Urinary bladder (tissue), 4 donors: Measurements from ENCODE around the gene CXXC5. TPM values are rescaled to one million over a fixed set of nuclear protein-coding genes. Genes with fewer than 3 reads are reported as not detected.

Source experiments
- DNase-seq: peaks from one replicate; pipeline ENCODE4 v3.0.0-alpha.2; 2015; ENCODE audit errors: extremely low spot score
- H3K27ac ChIP-seq: one replicate; pipeline ENCODE4 v1.5.1; 2013; ENCODE audit warnings: low read depth, mild to moderate bottlenecking, moderate library complexity
- H3K36me3 ChIP-seq: one replicate; pipeline ENCODE4 v1.6.1; 2013; ENCODE audit warnings: mild to moderate bottlenecking, moderate library complexity; ENCODE audit not compliant: insufficient read depth
- H3K4me1 ChIP-seq: one replicate; pipeline ENCODE4 v1.6.1; 2013; ENCODE audit warnings: mild to moderate bottlenecking, moderate library complexity; ENCODE audit not compliant: insufficient read depth
- H3K4me3 ChIP-seq: one replicate; pipeline ENCODE4 v1.5.1; 2013; ENCODE audit warnings: low read depth, low read length
- WGBS: extraction: QIAGEN DNeasy Blood & Tissue Kit; methylation state at CpG from one replicate; pipeline ENCODE4 v1.1.7; 2013; 5-methylcytosine and 5-hydroxymethylcytosine counted together
- polyA plus RNA-seq: library from polyadenylated mRNA; stranded (reverse); fragments of 200-250 nt; gene quantifications from one replicate; pipeline ENCODE4 v1.2.3, GENCODE V29; 2013
- total RNA-seq: library from RNA; depleted of rRNA; stranded (reverse); fragments of >200 nt; gene quantifications from one replicate; pipeline ENCODE4 v1.2.3, GENCODE V29; 2014
- donor health status: healthy with polysubstance abuse.
- donor health status: healthy.

Gene CXXC5
- total and polyA plus RNA-seq, 2 donors, result 28.0 to 28.2 TPM

DNA sequence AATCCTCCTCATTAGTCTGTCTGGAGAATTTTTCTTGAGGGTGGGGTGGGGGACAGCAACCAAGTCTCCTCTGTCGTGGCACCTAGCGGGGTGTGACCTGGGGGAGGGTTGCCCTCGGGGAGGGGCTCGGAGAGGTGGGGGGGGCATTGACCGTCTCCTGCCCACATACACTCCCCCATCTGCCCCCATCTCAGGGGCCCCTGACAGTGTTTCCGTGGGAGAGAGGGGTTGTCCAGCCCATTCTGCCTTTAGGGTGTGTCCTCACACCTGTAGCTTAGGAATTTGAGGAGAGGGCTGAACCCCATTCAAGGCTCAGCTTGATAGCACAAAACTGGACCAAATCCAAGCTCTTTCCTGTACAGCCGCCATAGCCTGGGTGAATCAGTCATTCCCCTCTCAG lies 5.9 kb upstream of the CXXC5 start:
- Histone ChIP-seq H3K36me3 (no peaks in the 10 kb centered on the region), H3K4me3 (no peak overlapping the region), H3K27ac (no peak overlapping the region), H3K4me1 (no peaks in the 10 kb centered on the region)
- DNase-seq, result no peak
- 65% methylated on average over 7 of the region's 7 CpGs for WGBS

DNA sequence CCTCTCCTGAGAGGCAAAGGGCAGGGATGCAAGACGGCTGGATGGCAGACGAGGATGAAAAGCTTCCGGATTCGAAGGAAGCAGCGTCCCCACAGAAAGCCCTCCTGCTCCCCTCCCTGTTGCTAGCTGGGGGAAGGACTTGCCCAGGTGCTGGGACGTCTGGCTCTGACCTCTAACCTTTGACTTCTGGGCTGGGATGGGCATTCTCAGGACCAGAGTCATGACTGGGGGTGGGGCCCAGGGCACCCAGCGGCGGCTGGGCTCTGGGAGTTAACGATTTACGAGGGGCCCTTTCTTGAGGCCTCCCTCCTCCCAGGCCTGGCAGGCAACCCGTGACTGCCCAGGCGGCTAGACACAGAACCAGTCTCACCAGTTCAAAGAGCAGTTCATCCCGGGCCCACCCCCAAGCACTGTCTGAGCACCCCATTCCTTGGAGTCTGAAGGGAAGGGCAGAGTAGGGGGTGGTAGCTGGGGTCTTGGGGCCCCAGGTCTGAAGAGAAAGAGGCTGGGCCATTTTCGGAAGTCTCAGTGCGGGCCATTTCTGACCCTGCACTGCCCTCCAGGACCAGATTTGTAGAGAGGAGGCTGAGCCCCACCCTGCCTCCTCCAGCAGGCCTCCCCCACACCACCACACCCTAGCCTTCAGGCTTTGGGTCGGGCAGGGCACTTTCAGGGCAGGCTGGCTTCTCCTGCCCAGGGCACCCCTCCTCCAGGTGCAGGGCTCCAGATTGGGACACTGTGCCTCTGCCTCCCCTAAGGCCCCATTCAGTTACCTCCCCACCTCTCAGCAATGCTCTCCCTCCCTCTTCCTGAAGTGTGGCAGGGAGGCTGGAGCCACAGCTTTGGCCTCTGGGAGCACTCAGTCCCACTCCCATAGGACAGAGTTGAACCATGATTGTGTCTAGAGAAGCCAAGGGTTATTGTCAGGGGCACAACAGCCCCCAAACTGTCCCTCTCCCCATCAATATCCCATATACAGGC lies 5.0 kb upstream of the CXXC5 start:
- no peaks in the 10 kb centered on the region for H3K36me3 ChIP-seq
- no peak overlapping the region for H3K27ac ChIP-seq
- 59% methylated on average over 16 of the region's 16 CpGs for whole genome bisulfite sequencing
- H3K4me1 ChIP-seq, result no peaks in the 10 kb centered on the region
- no peak for DNase-seq
- no peak overlapping the region for H3K4me3 ChIP-seq

DNA sequence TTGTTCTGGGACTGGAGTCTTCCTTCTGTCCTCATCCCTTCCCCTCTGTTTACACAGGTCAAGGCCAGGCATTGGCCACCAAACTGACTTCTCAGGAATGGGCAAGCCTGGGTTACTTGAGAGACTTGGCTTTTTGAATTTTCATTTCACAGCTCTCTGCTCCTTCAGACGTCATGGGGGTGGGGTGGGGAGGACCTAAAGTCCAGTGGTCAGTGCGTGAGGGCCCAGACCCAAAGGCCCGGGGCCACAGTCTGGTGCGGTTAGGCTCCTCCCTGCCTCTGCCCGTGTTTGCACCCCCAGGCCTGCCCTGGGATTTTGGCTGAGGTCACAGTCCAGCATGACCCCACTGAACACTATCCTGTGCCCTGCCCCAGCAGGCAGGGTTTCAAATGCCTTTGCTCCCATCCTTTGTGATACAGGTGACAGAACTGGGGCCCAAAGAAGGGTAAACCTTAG lies 4.1 kb upstream of the CXXC5 start:
- no peak overlapping the region for H3K27ac ChIP-seq
- no peak overlapping the region for H3K4me3 ChIP-seq
- H3K36me3 ChIP-seq, result no peaks in the 10 kb centered on the region
- WGBS, result 85% methylated on average over 5 of the region's 5 CpGs
- H3K4me1 ChIP-seq, result no peaks in the 10 kb centered on the region
- no peak for DNase-seq

DNA sequence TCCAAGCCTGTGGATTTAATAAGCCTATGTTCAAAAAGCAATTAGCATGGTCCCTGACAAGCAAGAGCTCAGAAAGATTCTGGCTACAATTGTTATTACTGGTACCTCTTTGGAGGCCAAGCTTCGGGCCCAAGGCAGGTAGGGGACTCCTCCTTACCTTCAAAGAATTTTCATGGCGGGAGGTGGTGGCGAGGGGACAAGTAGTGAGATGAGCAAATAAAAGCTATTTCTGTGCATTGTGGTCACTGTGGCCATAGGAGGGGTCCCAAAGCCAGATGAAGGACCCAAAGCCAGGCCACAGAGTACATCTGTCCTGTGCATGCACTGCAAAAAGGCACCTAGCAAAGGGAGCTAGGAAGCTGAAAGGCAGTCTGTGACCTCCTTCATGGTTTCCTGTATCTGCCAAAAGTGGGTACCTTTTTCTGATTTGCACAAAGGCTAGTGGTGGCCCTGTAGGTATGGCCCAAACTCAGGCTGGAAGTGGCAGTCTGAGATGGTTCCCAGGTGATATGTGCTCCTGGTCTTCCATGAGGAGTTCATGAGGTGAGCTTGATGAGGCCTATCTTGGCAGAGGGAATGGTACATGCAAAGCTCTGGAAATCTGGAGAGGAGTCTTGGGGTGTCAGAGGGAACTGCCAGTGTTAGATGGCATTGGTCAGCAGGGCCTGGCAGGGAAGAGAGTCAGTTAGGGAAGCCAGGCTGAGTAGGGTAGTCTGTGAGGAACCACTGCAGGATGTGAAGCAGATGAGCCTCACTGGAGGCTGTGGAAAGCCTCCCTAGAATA lies 3.3 kb upstream of the CXXC5 start:
- Histone ChIP-seq H3K27ac (no peak overlapping the region), H3K36me3 (no peaks in the 10 kb centered on the region), H3K4me1 (no peaks in the 10 kb centered on the region), H3K4me3 (no peak overlapping the region)
- WGBS, result 96% methylated on average over 3 of the region's 3 CpGs
- DNase-seq, result no peak

DNA sequence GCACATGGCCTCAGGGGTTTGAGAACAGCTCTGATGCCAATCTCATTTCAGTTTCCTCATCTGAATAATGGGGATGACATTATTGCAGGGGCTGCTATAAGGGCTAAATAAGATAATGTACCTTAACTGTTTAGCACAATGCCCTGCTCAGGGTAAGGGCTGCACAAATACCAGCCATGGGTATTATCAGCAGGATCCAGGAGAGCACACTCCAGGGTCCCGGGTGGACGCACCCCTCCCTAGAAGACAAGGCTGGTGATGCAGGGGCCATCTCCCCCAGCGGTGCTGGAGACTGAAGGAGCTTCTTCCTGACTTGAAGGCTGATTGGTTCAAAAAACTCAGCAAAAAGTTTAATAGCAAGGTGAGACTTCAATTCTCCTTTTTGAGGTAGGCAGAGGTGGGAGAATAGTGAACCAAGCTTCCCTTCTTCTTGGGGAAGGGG lies 2.7 kb upstream of the CXXC5 start:
- H3K4me1 ChIP-seq, result no peaks in the 10 kb centered on the region
- DNase-seq, result no peak
- no peaks in the 10 kb centered on the region for H3K36me3 ChIP-seq

DNA sequence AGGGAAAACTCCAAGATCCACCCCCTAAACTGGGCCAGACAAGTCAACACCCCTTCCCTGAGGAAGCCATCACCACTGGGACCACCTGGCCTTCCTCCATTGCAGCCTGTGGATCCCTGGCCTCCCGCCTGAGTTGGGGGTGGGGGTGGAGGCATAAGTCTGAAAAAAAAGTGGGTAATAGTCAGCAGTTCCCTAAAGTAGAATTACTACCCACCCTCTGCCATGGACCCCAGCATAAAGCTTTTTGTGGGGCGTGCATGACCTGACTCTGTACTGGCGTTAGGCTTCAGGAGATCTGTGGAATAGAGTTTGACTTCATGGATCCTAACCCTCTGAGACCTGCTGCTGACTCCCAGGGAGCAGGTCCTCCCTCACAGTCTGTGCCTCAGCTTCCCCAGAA lies 2.0 kb upstream of the CXXC5 start:
- no peak for DNase-seq
- H3K27ac ChIP-seq, result no peak overlapping the region
- WGBS, result 90% methylated on average over 3 of the region's 3 CpGs
- H3K4me1 ChIP-seq, result no peaks in the 10 kb centered on the region
- no peaks in the 10 kb centered on the region for H3K36me3 ChIP-seq
- H3K4me3 ChIP-seq, result no peak overlapping the region

More for the DNA sequence above, 2.7 kb upstream of the CXXC5 start:
- Histone ChIP-seq H3K27ac (no peak overlapping the region), H3K4me3 (no peak overlapping the region)
- WGBS, result 93% methylated on average over 3 of the region's 3 CpGs

DNA sequence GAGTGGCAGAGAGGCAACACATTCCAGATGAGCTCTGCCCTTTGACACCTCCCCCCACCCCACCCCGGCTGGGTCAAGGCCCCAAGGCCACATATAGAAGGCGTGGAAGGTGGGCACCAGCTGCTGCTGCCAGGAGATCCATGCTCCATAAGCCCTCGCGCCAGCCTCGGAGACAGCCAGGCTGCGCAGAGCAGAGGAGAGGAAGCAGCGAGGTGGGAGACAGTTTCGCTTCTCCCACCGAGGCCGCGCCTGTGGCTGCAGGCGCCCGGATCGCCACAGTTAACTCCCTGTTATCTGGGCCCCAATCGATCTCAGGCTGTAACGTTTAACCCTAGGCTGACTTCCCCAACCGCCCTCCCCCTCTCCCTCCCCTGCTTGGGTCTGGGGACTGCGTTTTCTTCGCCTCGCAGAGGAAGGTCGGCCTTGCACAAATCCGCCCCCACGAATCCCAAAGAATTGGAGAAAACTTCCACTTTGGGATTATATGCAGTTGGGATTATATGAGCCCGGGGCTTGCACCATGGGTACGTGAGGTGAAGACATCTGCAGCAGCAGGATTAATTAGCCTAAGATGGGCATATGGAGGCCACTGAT lies 1.1 kb upstream of the CXXC5 start:
- Histone ChIP-seq H3K4me3 (no peak overlapping the region), H3K27ac (no peak overlapping the region), H3K36me3 (no peaks in the 10 kb centered on the region), H3K4me1 (peaks cover 1% of the 10 kb centered on the region)
- no peak for DNase-seq
- WGBS, result 23% methylated on average over 25 of the region's 25 CpGs

DNA sequence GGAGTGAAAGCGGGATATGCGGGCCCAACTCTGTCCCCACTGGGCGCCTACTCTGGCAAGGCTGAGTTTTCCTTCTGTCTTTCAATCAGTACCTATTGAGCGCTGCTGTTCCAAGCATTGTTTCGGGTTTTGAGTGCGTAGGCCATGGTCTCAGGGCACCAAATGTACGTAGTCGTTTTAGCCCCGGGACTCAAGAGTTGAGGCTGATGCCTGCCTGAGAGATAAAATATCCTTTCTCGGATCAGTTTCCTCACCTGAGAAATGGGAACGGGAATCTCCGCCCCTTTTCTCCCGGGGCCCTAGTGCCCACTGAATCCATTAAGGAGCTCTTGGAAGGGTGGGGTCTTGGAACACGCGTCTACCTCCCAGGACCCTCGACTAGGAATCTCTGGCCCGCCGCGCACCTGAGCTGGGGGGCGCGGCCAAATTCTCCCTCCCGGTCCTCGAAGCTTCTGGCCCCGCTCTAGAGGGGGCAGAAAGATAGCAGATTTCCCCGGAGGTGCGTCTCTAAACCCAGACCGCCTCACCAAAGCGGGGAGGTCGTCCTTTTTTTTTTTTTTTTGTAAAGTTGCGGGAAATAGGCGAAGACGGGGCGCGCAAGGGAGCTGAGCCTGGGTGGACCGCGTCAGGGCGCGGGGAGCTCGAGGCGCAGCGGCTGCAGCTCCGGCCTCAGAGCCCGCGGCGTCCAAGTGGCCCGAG lies 494 bp upstream of the CXXC5 start:
- no peaks in the 10 kb centered on the region for H3K36me3 ChIP-seq
- WGBS, result 18% methylated on average over 46 of the region's 46 CpGs
- H3K27ac ChIP-seq, result no peak overlapping the region
- H3K4me3 ChIP-seq, result peak overlapping the region; percentile 77
- peaks cover 2% of the 10 kb centered on the region for H3K4me1 ChIP-seq
- DNase-seq, result no peak

DNA sequence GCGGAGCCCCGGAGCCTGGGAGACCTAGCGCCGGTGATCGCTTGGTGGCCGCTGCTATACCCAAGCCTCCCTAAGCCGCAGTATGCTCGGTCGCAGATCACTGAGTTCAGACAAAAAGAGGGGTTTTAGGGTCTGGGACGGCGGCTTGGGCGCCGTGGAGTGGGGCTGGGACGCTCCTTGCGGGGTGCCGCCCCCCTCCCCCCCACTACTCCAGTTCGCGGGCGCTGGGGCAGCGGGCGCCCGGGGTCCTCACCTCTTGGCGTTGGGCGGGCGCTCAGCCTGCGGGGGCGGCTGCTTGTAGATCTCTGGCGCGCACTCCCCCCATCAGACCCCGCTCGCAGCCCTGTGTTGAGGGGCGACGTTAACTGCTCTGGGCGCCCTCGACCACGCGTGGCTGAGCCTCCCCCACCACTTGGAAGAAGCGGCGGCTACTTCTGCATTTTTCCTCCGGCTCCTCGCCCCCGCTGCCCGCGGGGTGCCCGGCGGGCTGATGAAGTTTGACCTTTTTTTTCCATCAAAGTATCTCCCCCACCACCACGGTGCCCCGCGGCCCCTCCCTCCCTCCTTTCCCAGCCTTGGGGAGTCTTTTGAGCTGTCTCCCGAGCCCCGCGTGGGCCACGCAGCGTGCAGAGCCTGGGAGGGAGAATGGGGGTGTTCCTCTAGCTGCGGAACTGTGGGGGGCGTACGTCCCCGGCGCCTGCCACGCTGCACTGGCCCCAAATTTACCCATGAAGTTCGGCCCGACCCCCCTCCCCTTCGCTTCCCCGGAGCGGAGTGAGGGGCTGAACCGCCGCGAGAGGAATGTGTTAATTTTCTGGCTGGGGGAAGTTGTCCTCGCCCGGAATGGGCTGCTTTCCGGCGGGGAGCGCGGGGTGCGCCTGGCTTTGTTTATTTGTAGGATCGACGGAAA lies 1.2 kb downstream of the CXXC5 start:
- Histone ChIP-seq H3K4me3 (peak overlapping the region; percentile 77), H3K4me1 (peaks cover 2% of the 10 kb centered on the region), H3K36me3 (no peaks in the 10 kb centered on the region), H3K27ac (no peak overlapping the region)
- DNase-seq, result no peak
- WGBS, result under 1% methylated on average over 77 of the region's 77 CpGs

DNA sequence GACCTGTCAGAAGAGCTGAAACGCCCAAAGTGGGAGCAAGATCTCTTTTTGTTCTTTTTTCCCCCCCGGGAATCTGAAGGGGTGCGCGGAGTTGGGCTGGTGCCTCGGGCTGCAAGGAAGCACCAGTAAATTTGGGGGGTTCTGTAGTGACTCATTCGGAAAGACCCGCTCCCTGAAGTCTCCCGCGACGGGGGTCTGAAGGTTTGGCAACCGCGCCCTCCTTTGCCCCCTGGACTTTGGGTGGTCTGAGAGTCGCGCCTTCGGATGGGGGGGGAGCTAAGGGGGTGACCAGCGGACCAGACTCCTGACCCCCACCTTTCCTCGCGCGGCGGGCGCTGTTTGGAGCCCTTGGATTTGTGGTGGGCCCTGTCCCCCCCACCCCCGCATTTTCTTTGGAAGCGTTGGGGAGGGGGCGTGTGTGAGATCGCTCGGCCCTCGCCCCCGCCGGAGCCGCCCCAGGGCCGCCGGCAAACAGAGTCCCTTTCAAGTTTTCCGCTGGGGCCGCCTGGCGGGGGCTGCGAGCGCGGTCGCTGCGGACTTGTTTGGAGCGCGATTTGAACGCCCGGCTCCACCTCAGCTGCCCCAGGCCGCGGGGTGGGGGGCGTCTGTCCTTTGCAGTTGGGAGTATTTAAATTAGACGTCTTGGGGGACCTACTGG lies 2.0 kb downstream of the CXXC5 start:
- 10% methylated on average over 48 of the region's 48 CpGs for WGBS
- DNase-seq, result no peak

DNA sequence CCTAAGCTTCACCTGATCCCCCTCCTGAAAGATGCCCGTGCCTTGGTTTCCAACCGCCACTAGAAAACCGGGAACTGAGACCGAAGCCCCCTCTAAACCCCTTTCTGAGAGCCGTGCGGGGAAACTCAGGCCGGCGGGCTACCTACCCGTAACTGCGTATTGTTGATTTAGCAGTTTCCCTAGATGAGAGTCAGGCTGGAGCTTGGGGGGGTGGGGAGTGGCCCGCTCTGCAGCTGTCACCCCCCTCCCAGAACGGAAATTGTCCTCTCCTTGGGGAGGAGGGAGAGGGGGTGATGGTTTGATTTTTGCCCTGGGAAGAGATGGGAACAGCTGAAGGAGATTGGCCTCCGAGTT lies 2.5 kb downstream of the CXXC5 start:
- DNase-seq, result no peak
- H3K27ac ChIP-seq, result peak overlapping the region; percentile 48
- WGBS, result 37% methylated on average over 13 of the region's 13 CpGs
- no peaks in the 10 kb centered on the region for H3K36me3 ChIP-seq
- peak overlapping the region; percentile 77 for H3K4me3 ChIP-seq
- peaks cover 2% of the 10 kb centered on the region for H3K4me1 ChIP-seq

More for the DNA sequence above, 2.0 kb downstream of the CXXC5 start:
- peak overlapping the region; percentile 77 for H3K4me3 ChIP-seq
- peaks cover 2% of the 10 kb centered on the region for H3K4me1 ChIP-seq
- no peaks in the 10 kb centered on the region for H3K36me3 ChIP-seq
- H3K27ac ChIP-seq, result peak overlapping the region; percentile 48
